Measurements from ENCODE around the gene AQP9.

AQP9 gene

GRCh38 chr15:58141894-58142293 is 3.7 kb downstream of the AQP9 start:
- DNase-seq (ENCODE audit: low spot score), result no peak

- no peak for DNase-seq (ENCODE audit: low spot score)
These were observed 4.8 kb downstream of the AQP9 start for GRCh38 chr15:58142827-58143461.

- no peak for DNase-seq (ENCODE audit: low spot score)
These were observed 7.4 kb downstream of the AQP9 start for GRCh38 chr15:58145606-58146005.

GRCh38 chr15:58146211-58146610 is 8.0 kb downstream of the AQP9 start:
- DNase-seq (ENCODE audit: low spot score), result no peak

- DNase-seq (ENCODE audit: low spot score), result no peak
These were observed 8.6 kb downstream of the AQP9 start for GRCh38 chr15:58146749-58147148.

- no peak for DNase-seq (ENCODE audit: low spot score)
These were observed 9.0 kb downstream of the AQP9 start for GRCh38 chr15:58147171-58147611.

- DNase-seq (ENCODE audit: low spot score), result no peak
These were observed 9.9 kb downstream of the AQP9 start for GRCh38 chr15:58148120-58148519.

- no peak for DNase-seq (ENCODE audit: low spot score)
These were observed 10.7 kb downstream of the AQP9 start for GRCh38 chr15:58148633-58149445.

- no peak for DNase-seq (ENCODE audit: low spot score)
These were observed 16.6 kb downstream of the AQP9 start for GRCh38 chr15:58154769-58155168.

- DNase-seq (ENCODE audit: low spot score), result no peak
These were observed 21.7 kb downstream of the AQP9 start for GRCh38 chr15:58159827-58160386.

- no peak for DNase-seq (ENCODE audit: low spot score)
These were observed 23.3 kb downstream of the AQP9 start for GRCh38 chr15:58161436-58161930.

GRCh38 chr15:58163985-58164384 is 25.8 kb downstream of the AQP9 start:
- DNase-seq (ENCODE audit: low spot score), result no peak

- no peak for DNase-seq (ENCODE audit: low spot score)
These were observed 26.7 kb downstream of the AQP9 start for GRCh38 chr15:58164926-58165325.

GRCh38 chr15:58165661-58166060 is 27.5 kb downstream of the AQP9 start:
- DNase-seq (ENCODE audit: low spot score), result no peak

- no peak for DNase-seq (ENCODE audit: low spot score)
These were observed 29.0 kb downstream of the AQP9 start for GRCh38 chr15:58167095-58167691.

- no peak for DNase-seq (ENCODE audit: low spot score)
These were observed 31.8 kb downstream of the AQP9 start for GRCh38 chr15:58169934-58170333.

- DNase-seq (ENCODE audit: low spot score), result no peak
These were observed 33.4 kb downstream of the AQP9 start for GRCh38 chr15:58171476-58172061.

GRCh38 chr15:58174709-58175108 is 36.5 kb downstream of the AQP9 start:
- no peak for DNase-seq (ENCODE audit: low spot score)

- DNase-seq (ENCODE audit: low spot score), result no peak
These were observed 37.8 kb downstream of the AQP9 start for GRCh38 chr15:58175955-58176354.

- DNase-seq (ENCODE audit: low spot score), result no peak
These were observed 40.5 kb downstream of the AQP9 start for GRCh38 chr15:58178668-58179067.

GRCh38 chr15:58179206-58179605 is 41.0 kb downstream of the AQP9 start:
- no peak for DNase-seq (ENCODE audit: low spot score)

- peak; percentile 12 for DNase-seq (ENCODE audit: low spot score)
These were observed 41.7 kb downstream of the AQP9 start for GRCh38 chr15:58179741-58180381.
